Heart left ventricle (tissue), 13 donors: ENCODE data around the gene KHK.

ENCODE experiments used
- POLR2A ChIP-seq, 2 donors: fragments of 450-650 bp; IDR thresholded peaks; one replicate each; pipeline ENCODE4 v1.6.1; 2017; ENCODE audit warnings: antibody characterized with exemption in 2 of 2, mild to moderate bottlenecking in 2 of 2, moderate library complexity in 2 of 2
- TF ChIP-seq, protein P1 (sequence below), 12 donors: fragments of 200-600 bp; sonication (generic) in 4 of 12; IDR thresholded peaks; one replicate each; pipeline versions ENCODE4 v1.5.0 to v1.8.0; 2018 to 2022; ENCODE audit warnings: antibody characterized with exemption in 12 of 12, mild to moderate bottlenecking in 5 of 12
- donor health status: ischemic (EF 13 %, LVEDD 7.1; RV severe dilation, severe dysfunction).
- donor health status: DM: no; HTN: yes; CAD: no.
- donor health status: DM: no; HTN: no; CAD: no.
- donor health status: ischemic (EF 25% LVEDD 6.9; RV normal size, moderate dysfunction).
- donor health status: ischemic (EF 25% LVEDD 5.7; RV mildly dilated, moderate dysfunction).
- donor health status: ischemic (EF 35%, LVEDD 5.7; RV mildly dilated, moderate dysfunction).
- donor health status: nonischemic (EF 11% LVEDD 7.7; RV severe dilation, severe dysfunction).
- donor health status: DM: yes; HTN: yes; CAD: no.
- donor health status: PGD.
- donor health status: ischemic (EF 29% LVEDD 5.4; RV normal size, mild dysfunction).
- donor health status: nonischemic (EF 23%, LVEDD 6.1; RV moderate dilation, normal function).

DNA sequence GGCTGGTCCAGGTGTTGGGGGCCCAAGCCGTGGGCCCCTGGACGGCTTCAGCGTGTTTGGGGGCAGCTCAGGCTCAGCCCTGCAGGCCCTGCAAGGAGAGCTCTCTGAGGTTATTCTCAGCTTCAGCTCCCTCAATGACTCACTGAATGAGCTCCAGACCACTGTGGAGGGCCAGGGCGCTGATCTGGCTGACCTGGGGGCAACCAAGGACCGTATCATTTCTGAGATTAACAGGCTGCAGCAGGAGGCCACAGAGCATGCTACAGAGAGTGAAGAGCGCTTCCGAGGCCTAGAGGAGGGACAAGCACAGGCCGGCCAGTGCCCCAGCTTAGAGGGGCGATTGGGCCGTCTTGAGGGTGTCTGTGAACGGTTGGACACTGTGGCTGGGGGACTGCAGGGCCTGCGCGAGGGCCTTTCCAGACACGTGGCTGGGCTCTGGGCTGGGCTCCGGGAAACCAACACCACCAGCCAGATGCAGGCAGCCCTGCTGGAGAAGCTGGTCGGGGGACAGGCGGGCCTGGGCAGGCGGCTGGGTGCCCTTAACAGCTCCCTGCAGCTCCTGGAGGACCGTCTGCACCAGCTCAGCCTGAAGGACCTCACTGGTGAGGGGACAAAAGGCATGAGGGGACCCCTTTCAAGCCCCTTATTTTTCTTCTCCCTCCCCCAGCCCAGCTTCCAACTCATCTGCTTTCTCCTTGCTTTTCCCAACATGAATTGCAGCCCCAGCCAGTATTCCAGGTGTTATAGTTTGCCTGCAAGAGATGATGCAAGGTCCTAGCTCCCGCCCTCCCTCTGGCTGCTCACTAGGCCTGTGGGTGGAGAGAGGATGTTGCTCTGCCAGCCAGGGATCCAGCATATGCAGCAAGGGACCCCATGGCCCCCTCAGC is 2.9 kb upstream of the KHK start:
- TF ChIP-seq, protein P1, sequence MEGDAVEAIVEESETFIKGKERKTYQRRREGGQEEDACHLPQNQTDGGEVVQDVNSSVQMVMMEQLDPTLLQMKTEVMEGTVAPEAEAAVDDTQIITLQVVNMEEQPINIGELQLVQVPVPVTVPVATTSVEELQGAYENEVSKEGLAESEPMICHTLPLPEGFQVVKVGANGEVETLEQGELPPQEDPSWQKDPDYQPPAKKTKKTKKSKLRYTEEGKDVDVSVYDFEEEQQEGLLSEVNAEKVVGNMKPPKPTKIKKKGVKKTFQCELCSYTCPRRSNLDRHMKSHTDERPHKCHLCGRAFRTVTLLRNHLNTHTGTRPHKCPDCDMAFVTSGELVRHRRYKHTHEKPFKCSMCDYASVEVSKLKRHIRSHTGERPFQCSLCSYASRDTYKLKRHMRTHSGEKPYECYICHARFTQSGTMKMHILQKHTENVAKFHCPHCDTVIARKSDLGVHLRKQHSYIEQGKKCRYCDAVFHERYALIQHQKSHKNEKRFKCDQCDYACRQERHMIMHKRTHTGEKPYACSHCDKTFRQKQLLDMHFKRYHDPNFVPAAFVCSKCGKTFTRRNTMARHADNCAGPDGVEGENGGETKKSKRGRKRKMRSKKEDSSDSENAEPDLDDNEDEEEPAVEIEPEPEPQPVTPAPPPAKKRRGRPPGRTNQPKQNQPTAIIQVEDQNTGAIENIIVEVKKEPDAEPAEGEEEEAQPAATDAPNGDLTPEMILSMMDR (IDR thresholded peaks at IDR 0.05), result no peak
- TF ChIP-seq POLR2A (IDR thresholded peaks at IDR 0.05), result no peak
